ENCODE data around the gene MIA2.
A peak's percentile ranks its signal among the peaks of the same experiment; 100 is the strongest.

DNA sequence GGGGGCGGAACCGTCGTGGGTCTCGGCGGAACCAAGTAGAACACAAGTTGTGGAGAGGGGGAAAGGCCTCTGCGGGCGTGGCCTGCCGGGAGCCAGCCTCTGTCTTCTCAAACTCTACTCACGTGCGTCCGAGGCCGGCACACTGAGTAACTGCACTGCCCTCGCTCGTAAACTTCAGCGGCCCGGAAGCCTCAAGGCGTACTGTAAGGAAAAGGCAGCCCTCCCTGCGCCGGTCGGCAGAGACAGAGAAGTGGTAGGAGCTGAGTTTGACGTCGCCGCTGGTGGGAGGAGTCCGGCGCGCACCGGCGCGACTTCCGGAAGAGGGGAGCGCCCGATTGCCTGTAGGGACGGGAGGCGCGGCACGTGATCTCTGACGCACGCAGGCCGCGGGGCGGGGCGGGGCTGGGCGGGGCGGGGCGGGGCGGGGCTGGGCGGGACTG lies 198.5 kb downstream of the MIA2 start, which contains the start of gene FBXO33:
- TF ChIP-seq, protein P1, sequence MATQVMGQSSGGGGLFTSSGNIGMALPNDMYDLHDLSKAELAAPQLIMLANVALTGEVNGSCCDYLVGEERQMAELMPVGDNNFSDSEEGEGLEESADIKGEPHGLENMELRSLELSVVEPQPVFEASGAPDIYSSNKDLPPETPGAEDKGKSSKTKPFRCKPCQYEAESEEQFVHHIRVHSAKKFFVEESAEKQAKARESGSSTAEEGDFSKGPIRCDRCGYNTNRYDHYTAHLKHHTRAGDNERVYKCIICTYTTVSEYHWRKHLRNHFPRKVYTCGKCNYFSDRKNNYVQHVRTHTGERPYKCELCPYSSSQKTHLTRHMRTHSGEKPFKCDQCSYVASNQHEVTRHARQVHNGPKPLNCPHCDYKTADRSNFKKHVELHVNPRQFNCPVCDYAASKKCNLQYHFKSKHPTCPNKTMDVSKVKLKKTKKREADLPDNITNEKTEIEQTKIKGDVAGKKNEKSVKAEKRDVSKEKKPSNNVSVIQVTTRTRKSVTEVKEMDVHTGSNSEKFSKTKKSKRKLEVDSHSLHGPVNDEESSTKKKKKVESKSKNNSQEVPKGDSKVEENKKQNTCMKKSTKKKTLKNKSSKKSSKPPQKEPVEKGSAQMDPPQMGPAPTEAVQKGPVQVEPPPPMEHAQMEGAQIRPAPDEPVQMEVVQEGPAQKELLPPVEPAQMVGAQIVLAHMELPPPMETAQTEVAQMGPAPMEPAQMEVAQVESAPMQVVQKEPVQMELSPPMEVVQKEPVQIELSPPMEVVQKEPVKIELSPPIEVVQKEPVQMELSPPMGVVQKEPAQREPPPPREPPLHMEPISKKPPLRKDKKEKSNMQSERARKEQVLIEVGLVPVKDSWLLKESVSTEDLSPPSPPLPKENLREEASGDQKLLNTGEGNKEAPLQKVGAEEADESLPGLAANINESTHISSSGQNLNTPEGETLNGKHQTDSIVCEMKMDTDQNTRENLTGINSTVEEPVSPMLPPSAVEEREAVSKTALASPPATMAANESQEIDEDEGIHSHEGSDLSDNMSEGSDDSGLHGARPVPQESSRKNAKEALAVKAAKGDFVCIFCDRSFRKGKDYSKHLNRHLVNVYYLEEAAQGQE (IDR thresholded peaks at IDR 0.05; ENCODE audit: insufficient read depth in 1 of 2, low read depth in 2 of 2, low read length in 2 of 2): no peak
- TF ChIP-seq FOXP2 (optimal IDR thresholded peaks at IDR 0.05; ENCODE audit: borderline replicate concordance, extremely low read depth, extremely low read length, insufficient read depth): peak; percentile 40
- TF ChIP-seq TAF1 (IDR thresholded peaks at IDR 0.05; ENCODE audit: borderline replicate concordance, insufficient read depth, low read length): no peak

Data from PFSK-1 (cell line).